Mesenchymal stem cell (in vitro differentiated cells and primary cell): ENCODE measurements around the gene AUTS2.

Experiments
- DNase-seq: peaks from one replicate; pipeline ENCODE4 v3.0.0-alpha.2; 2013
- H2AFZ ChIP-seq: one replicate; pipeline ENCODE4 v1.6.1; 2013; ENCODE audit warnings: low read depth, mild to moderate bottlenecking, control low read depth, inconsistent platforms, low read length, moderate library complexity
- H2AK5ac ChIP-seq: 2 replicates; pipeline ENCODE4 v1.6.1; 2013; ENCODE audit warnings: low read length, moderate library complexity, mild to moderate bottlenecking, inconsistent platforms; ENCODE audit not compliant: severe bottlenecking
- H2BK120ac ChIP-seq: one replicate; pipeline ENCODE4 v1.6.1; 2013; ENCODE audit warnings: low read depth, mild to moderate bottlenecking, inconsistent platforms, low read length, moderate library complexity
- H2BK12ac ChIP-seq, 2 experiments: one replicate each; pipeline ENCODE4 v1.6.1; 2013; ENCODE audit warnings: inconsistent platforms in 2 of 2, low read length in 2 of 2, mild to moderate bottlenecking in 2 of 2, moderate library complexity in 2 of 2, control low read depth in 1 of 2
- H2BK15ac ChIP-seq: one replicate; pipeline ENCODE4 v1.6.1; 2013; ENCODE audit warnings: mild to moderate bottlenecking, low read depth, inconsistent platforms; ENCODE audit not compliant: poor library complexity, severe bottlenecking
- H2BK5ac ChIP-seq: 2 replicates; pipeline ENCODE4 v1.6.1; 2013; ENCODE audit warnings: low read depth, mild to moderate bottlenecking, low read length, control low read depth, inconsistent platforms; ENCODE audit not compliant: poor library complexity, severe bottlenecking
- H3K14ac ChIP-seq, 2 experiments: one replicate each; pipeline ENCODE4 v1.6.1; 2013; ENCODE audit warnings: inconsistent platforms in 2 of 2, low read length in 2 of 2, control low read depth in 1 of 2, mild to moderate bottlenecking in 1 of 2, moderate library complexity in 1 of 2
- H3K18ac ChIP-seq, 2 experiments: one replicate each; pipeline ENCODE4 v1.6.1; 2013; ENCODE audit warnings: inconsistent platforms in 2 of 2, low read length in 2 of 2, control low read depth in 1 of 2, low read depth in 1 of 2, mild to moderate bottlenecking in 1 of 2
- H3K23ac ChIP-seq, 2 experiments: one replicate each; pipeline ENCODE4 v1.6.1; 2013; ENCODE audit warnings: inconsistent platforms in 2 of 2, low read length in 2 of 2, mild to moderate bottlenecking in 2 of 2, moderate library complexity in 2 of 2, control low read depth in 1 of 2
- H3K27ac ChIP-seq: 2 replicates; pipeline ENCODE4 v1.5.1; 2013; ENCODE audit warnings: mild to moderate bottlenecking, moderate library complexity, low read length, control low read depth, inconsistent platforms; ENCODE audit not compliant: poor library complexity, severe bottlenecking
- H3K27me3 ChIP-seq, 2 experiments: 2 replicates each; pipeline versions ENCODE4 v1.6.1 to v1.7.0; 2013; ENCODE audit warnings: low read length in 2 of 2, mild to moderate bottlenecking in 2 of 2, moderate library complexity in 2 of 2, control low read depth in 1 of 2, inconsistent platforms in 1 of 2; ENCODE audit not compliant: control insufficient read depth in 1 of 2, insufficient read depth in 1 of 2
- H3K36me3 ChIP-seq, 2 experiments: 2 replicates each; pipeline versions ENCODE4 v1.6.1 to v1.7.0; 2013; ENCODE audit warnings: low read length in 2 of 2, control low read depth in 1 of 2, inconsistent platforms in 1 of 2, low read depth in 1 of 2, mild to moderate bottlenecking in 1 of 2; ENCODE audit not compliant: insufficient read depth in 2 of 2, control insufficient read depth in 1 of 2
- H3K4ac ChIP-seq, 2 experiments: one replicate each; pipeline ENCODE4 v1.6.1; 2013; ENCODE audit warnings: inconsistent platforms in 2 of 2, low read length in 2 of 2, mild to moderate bottlenecking in 2 of 2, moderate library complexity in 2 of 2, control low read depth in 1 of 2, low read depth in 1 of 2
- H3K4me1 ChIP-seq: 2 replicates; pipeline ENCODE4 v1.6.1; 2013; ENCODE audit warnings: low read depth, low read length, control low read depth; ENCODE audit not compliant: control insufficient read depth, insufficient read depth
- H3K4me2 ChIP-seq: 2 replicates; pipeline ENCODE4 v1.6.1; 2013; ENCODE audit warnings: low read length, mild to moderate bottlenecking, inconsistent platforms; ENCODE audit not compliant: poor library complexity, severe bottlenecking
- H3K4me3 ChIP-seq, 2 experiments: 2 replicates each; pipeline versions ENCODE4 v1.5.1 to v1.7.0; 2013; ENCODE audit warnings: low read length in 2 of 2, mild to moderate bottlenecking in 2 of 2, control low read depth in 1 of 2, low read depth in 1 of 2; ENCODE audit not compliant: insufficient read depth in 1 of 2
- H3K79me1 ChIP-seq: replicated peaks from 2 replicates; pipeline ENCODE4 v1.6.1; 2013; ENCODE audit warnings: mild to moderate bottlenecking, control low read depth, low read length, inconsistent platforms; ENCODE audit not compliant: poor library complexity, severe bottlenecking
- H3K9ac ChIP-seq: 2 replicates; pipeline ENCODE4 v1.7.0; 2013; ENCODE audit warnings: mild to moderate bottlenecking, low read length, moderate library complexity
- H3K9me3 ChIP-seq: 2 replicates; pipeline ENCODE4 v1.7.0; 2013; ENCODE audit warnings: mild to moderate bottlenecking, low read length; ENCODE audit not compliant: control insufficient read depth
- H4K8ac ChIP-seq: one replicate; pipeline ENCODE4 v1.6.1; 2013; ENCODE audit warnings: inconsistent platforms, mild to moderate bottlenecking, low read length, moderate library complexity
- H4K91ac ChIP-seq: one replicate; pipeline ENCODE4 v1.6.1; 2013; ENCODE audit warnings: mild to moderate bottlenecking, low read length, inconsistent platforms
- WGBS: methylation state at CpG from one replicate; pipeline ENCODE4 v1.1.7; 2013; ENCODE audit warnings: mixed read lengths; 5-methylcytosine and 5-hydroxymethylcytosine counted together

Gene AUTS2

GRCh38 chr7:70015353-70015752 is 417.1 kb downstream of the AUTS2 start:
- Histone ChIP-seq H3K9me3 (no peaks in the 10 kb centered on the region), H2AFZ (no peak overlapping the region), H3K27me3 (no peaks in the 10 kb centered on the region), H4K91ac (no peak overlapping the region), H4K8ac (no peak overlapping the region), H2BK120ac (no peak overlapping the region), H3K4ac (no peak overlapping the region), H3K4me1 (no peaks in the 10 kb centered on the region), H3K4me3 (no peak overlapping the region), H3K27ac (no peak overlapping the region), H3K23ac (no peak overlapping the region), H3K4me2 (no peak overlapping the region), H2BK12ac (no peak overlapping the region), H2BK5ac (no peak overlapping the region), H3K18ac (no peak overlapping the region), H3K9ac (no peak overlapping the region), H2BK15ac (no peak overlapping the region), H3K14ac (no peak overlapping the region), H3K36me3 (no peaks in the 10 kb centered on the region), H2AK5ac (no peak overlapping the region), H3K79me1 (no peaks in the 10 kb centered on the region)
- WGBS, result no CpG with 5 or more reads among the region's 1 CpG
- DNase-seq, result no peak

- H3K4me3 ChIP-seq, result no peak overlapping the region
- H3K27ac ChIP-seq, result no peak overlapping the region
- H2BK5ac ChIP-seq, result no peak overlapping the region
- H2BK15ac ChIP-seq, result no peak overlapping the region
- 38% methylated on average over 3 of the region's 6 CpGs for WGBS
- H3K9ac ChIP-seq, result no peak overlapping the region
- H2AFZ ChIP-seq, result no peak overlapping the region
- no peak overlapping the region for H3K18ac ChIP-seq
- H3K36me3 ChIP-seq, result no peaks in the 10 kb centered on the region
- no peak overlapping the region for H2AK5ac ChIP-seq
- H2BK120ac ChIP-seq, result no peak overlapping the region
- no peaks in the 10 kb centered on the region for H3K9me3 ChIP-seq
- DNase-seq, result peak; percentile 34
- no peak overlapping the region for H3K4me2 ChIP-seq
- H3K23ac ChIP-seq, result no peak overlapping the region
- H4K8ac ChIP-seq, result no peak overlapping the region
- no peaks in the 10 kb centered on the region for H3K79me1 ChIP-seq
- no peaks in the 10 kb centered on the region for H3K4me1 ChIP-seq
- no peak overlapping the region for H3K14ac ChIP-seq
- H2BK12ac ChIP-seq, result no peak overlapping the region
- no peak overlapping the region for H3K4ac ChIP-seq
- no peaks in the 10 kb centered on the region for H3K27me3 ChIP-seq
- no peak overlapping the region for H4K91ac ChIP-seq
Measured at GRCh38 chr7:70016044-70016770, 417.9 kb downstream of the AUTS2 start.

GRCh38 chr7:70017357-70017756 is 419.1 kb downstream of the AUTS2 start:
- 71% methylated on average over 2 of the region's 3 CpGs for WGBS
- Histone ChIP-seq H3K36me3 (no peaks in the 10 kb centered on the region), H3K27me3 (no peaks in the 10 kb centered on the region), H3K23ac (no peak overlapping the region), H3K9ac (no peak overlapping the region), H2BK15ac (no peak overlapping the region), H4K91ac (no peak overlapping the region), H4K8ac (no peak overlapping the region), H2BK5ac (no peak overlapping the region), H3K9me3 (no peaks in the 10 kb centered on the region), H2BK12ac (no peak overlapping the region), H3K27ac (no peak overlapping the region), H3K4me3 (no peak overlapping the region), H3K14ac (no peak overlapping the region), H3K4ac (no peak overlapping the region), H3K4me2 (no peak overlapping the region), H3K79me1 (peaks cover 3% of the 10 kb centered on the region), H2AK5ac (no peak overlapping the region), H3K4me1 (no peaks in the 10 kb centered on the region), H2BK120ac (no peak overlapping the region), H3K18ac (no peak overlapping the region), H2AFZ (no peak overlapping the region)
- no peak for DNase-seq

GRCh38 chr7:70018700-70019099 is 420.4 kb downstream of the AUTS2 start:
- no CpG with 5 or more reads among the region's 1 CpG for WGBS
- H3K4me1 ChIP-seq, result no peaks in the 10 kb centered on the region

More at GRCh38 chr7:70018700-70019099, 420.4 kb downstream of the AUTS2 start:
- Histone ChIP-seq H3K4ac (no peak overlapping the region), H3K4me2 (no peak overlapping the region), H2BK5ac (no peak overlapping the region), H2BK12ac (no peak overlapping the region), H3K9me3 (no peaks in the 10 kb centered on the region), H3K18ac (no peak overlapping the region), H3K27me3 (no peaks in the 10 kb centered on the region), H3K79me1 (peaks cover 3% of the 10 kb centered on the region), H3K4me3 (no peak overlapping the region), H4K91ac (no peak overlapping the region), H4K8ac (no peak overlapping the region), H2AK5ac (no peak overlapping the region), H3K14ac (no peak overlapping the region), H3K23ac (no peak overlapping the region), H2BK15ac (no peak overlapping the region), H2BK120ac (no peak overlapping the region), H3K36me3 (no peaks in the 10 kb centered on the region), H2AFZ (no peak overlapping the region), H3K9ac (no peak overlapping the region), H3K27ac (no peak overlapping the region)
- no peak for DNase-seq
